Breast epithelium (tissue), 3 donors: ENCODE data around the gene ZBTB34.

Experiments used
- CTCF ChIP-seq, 3 donors: fragments of 450-650 bp; IDR thresholded peaks; one replicate each; pipeline ENCODE4 v1.5.1; 2016 to 2017; ENCODE audit warnings: antibody characterized with exemption in 3 of 3, mild to moderate bottlenecking in 3 of 3, moderate library complexity in 3 of 3
- POLR2A ChIP-seq: fragments of 450-650 bp; IDR thresholded peaks from one replicate; pipeline ENCODE4 v1.6.1; 2016; ENCODE audit warnings: antibody characterized with exemption, mild to moderate bottlenecking, moderate library complexity
- POLR2AphosphoS5 ChIP-seq, 3 donors: sonication (generic); formaldehyde crosslinking; IDR thresholded peaks; one replicate each; pipeline ENCODE4 v1.6.1; 2017; ENCODE audit warnings: antibody characterized with exemption in 3 of 3

- no peak for TF ChIP-seq CTCF (IDR thresholded peaks at IDR 0.05)
- no peak for TF ChIP-seq POLR2A
- TF ChIP-seq POLR2AphosphoS5 (IDR thresholded peaks at IDR 0.05), result no peak
Measured at GRCh38 chr9:126844085-126844484, 16.4 kb upstream of the ZBTB34 start.
